Activated CD4-positive, alpha-beta T cell treated with anti-CD3 and anti-CD28 coated beads, Interleukin-2, Interleukin-4, amounts not matched to agents 100 ng/mL and 50 ng/mL, durations not matched to agents 16 hours and 8 hours (primary cell): ENCODE data around the gene PZP.
"Not testable (repeated sequence)": the region's sequence is repeated elsewhere in the genome, so short reads cannot be mapped to it uniquely, and the experiment has no call there.

ENCODE experiments used
- DNase-seq: peaks from one replicate; pipeline ENCODE4 v3.0.0-alpha.2; 2020; ENCODE audit warnings: low spot score

PZP gene

DNA sequence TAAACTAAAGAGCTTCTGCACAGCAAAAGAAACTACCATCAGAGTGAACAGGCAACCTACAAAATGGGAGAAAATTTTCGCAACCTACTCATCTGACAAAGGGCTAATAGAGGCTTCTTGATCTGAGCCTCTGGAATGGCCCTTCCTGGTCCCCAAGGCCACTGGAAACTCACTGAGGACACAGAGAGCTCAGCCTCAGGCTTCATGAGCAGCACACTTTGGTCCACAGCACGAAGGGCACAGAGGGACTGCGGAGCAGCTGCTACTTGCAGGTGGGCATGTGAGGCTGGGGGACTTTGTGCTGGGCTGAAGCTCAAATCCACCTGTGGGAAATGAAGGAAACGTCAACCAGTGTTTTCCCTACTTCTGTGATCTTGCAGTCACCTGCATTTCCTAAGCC lies 27.4 kb downstream of the PZP start:
- DNase-seq = no peak

DNA sequence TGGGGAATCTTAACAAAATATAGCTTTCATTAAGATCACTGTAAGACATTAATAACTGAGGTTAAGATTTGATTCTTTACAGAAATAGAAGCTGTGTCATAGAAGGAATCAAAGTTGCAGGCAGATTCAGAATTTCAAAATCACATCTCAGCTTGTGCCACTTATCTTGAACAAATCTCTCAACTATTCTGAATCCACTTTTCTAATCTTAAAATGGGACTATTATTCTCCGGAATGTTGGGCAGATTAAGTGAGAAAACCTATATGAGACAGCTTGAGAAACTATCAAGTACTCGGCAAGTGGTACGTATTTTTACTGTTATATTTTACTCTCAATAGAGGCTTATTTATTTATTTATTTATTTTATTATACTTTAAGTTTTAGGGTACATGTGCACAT lies 28.4 kb downstream of the PZP start:
- DNase-seq = no peak

DNA sequence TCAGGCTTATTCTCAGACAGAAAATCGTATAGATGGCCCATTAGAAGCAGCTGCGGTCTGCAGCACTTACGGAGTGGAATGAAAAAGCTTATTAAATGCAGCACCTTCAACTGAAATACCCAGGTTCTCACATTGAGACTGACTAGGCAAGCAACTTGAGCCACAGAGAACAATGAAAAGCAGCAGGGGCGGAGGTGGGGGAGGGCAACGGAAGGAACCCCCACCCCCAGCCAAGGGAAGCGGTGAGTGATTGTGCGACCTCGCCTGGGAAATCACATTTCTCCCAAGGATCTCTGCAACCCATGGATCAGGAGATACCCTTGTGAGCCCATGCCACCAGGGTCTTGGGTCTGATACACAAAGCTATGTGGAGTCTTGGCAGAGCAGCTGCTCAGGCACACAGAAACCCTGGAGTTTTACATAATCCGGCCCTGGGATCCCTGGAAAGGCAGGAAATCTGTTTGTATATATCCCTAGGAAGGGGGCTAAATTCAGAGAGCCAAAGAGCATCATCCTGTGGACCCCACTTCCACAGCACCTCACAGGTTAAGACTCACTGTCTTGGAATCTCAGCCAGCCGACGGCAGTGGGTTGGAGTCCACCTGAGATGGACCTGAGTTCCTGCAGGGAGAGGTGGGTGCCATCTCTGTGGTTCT lies 38.1 kb downstream of the PZP start:
- DNase-seq = no peak

DNA sequence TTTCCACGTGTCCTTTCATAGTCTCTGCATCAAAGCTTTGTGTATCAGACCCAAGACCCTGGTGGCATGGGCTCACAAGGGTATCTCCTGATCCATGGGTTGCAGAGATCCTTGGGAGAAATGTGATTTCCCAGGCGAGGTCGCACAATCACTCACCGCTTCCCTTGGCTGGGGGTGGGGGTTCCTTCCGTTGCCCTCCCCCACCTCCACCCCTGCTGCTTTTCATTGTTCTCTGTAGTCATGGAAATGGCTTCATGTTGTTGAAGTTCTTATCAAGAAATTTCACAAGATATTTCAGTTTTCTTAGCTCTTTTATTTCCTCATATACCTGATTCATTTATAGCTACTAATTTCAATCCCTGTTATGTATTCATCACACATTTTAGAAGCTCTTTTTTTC lies 40.9 kb downstream of the PZP start:
- not testable (repeated sequence) for DNase-seq

DNA sequence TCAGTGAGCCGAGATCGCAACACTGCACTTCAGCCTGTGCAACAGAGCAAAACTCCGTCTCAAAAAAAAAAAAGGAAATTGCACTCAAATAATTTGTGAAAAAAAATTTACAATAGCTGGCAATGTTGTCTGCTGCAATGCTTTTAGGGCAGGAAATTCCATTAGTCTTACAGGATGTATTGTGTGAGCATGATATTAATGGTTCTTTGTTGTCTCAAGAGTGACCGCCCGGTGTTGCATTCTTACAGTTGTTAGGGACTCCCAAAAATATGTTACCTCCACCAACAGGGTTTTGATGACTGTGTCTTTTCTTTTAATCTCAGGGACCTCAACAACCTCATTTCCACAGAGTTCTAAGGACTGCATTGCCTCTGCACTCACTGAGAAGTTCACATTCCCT lies 44.8 kb downstream of the PZP start:
- no peak for DNase-seq

DNA sequence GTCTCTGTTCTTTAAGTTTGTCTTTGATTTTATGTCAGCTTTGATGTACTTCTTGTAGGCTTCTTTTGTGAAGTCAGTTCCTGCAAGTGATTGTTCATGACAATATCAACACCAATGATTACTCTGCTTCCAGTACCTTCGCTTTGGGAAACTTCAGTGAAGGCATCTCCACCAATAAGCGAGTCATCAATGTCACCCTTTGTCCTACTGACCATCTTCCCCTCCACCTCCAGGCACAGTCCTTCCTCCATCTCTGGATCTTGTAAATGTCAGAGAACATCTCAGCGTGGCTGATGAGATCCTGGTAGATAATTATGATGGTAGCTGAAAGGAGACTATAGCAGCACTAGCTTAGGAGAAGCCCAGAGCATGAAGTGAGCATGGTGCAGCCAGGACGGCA lies 52.1 kb downstream of the PZP start:
- no peak for DNase-seq

DNA sequence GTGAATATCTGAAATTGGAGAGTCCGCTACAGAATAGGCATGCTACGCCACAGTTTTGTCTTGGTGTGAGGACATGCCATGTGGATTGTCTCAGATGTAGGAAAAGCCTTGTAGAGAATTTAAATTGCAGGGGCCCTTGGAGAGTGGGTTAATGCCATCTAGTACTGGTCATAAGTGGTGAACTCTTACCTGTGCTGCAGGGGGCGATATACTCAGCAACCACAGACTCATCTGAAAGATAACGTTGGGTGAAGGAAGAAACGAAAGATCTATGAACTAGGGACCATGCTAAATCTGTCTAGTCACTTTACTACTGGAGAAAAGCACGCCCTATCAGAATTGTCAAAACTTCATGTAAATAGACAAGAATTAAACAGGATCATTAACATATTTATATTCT lies 58.8 kb downstream of the PZP start:
- no peak for DNase-seq

DNA sequence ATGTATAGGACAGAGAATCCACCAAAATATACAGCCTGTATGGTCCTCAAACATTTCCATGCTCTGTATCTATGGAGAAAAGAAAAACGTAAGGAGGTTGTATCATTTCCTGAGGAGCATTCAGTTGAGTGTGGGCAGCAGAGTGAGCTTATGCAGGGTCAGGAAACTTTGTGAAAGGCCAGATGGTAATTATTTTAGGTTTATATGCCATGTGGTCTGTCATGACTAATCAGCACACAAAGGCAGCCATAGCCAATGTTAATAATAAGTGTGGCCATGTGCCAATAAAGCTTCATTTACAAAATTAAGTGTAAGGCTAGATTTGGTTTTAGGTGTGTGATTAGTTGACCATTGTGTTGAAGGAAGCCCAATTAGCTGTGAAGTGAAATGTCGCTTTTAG lies 59.3 kb downstream of the PZP start:
- no peak for DNase-seq

DNA sequence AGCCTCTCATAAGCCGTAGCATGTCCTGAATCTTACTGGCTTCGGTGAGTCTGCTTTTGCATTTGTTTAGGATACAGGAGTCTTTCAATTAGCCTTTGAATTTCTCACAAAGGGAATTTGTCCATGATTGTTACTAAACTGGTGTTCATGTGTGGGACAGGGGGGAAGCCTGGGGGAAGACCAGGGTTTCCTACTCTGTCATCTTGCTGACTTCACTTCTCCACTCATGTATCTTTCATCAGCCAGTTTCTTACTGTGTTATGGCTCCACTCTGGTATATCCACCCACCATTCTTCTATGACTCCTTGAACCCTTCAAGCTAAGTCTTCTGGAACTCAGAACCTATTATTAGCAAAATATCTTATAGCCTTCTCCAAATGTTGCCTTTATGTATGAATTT lies 60.7 kb downstream of the PZP start:
- no peak for DNase-seq

DNA sequence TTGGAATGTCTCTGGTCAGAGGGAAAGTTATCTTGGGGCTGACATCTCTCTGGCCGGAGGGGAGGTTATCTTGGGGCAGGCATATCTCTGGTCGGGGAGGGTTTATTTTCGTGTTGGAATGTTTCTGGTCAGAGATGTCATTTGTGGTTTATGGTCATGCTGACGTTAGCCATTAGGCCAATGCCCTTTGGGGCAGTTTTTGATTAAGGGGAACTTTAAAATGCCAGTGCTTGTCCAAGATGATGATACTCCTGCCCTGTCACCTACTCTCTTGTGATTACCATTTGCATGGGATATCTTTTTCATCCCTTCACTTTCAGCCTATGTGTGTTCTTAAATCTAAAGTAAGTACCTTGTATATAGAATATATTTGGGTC lies 63.5 kb downstream of the PZP start:
- no peak for DNase-seq

DNA sequence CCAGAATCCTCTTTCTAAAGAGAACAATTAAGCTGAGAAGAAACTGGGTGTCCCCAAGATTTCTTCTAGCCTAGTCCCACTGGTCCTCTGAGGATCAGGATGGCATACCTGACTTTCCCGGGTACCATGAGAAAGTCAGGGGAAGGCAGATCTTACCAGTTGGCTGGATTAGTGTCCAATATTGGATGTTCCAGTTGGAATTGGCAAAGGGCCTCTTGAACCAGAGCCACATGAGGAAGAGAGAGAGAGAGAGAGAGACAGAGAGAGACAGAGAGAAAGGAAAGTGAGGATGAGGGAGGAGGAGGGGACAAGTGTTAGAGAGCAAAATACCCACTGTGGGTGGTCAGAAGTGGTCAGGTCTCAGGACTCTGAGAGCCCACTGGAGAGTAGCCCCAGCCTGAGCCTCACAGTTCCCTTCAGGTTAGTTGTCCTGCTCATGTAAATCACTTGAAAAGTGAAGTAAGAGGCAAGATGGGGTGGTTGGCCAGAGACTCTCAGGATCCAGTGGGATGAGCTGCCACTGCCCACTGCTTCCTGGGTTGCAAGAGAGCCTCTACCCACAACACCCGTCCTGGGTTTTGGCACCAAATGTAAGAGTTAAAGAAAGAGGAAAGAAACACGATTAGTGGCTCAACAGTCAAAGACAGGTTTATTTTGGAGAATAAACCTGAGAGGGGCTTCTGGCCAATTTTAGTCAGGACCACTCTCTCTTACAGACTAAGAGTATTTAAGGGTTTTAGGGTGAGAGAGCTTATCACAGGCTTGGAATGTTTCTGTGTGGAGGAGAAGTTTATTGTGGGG lies 64.1 kb downstream of the PZP start:
- DNase-seq = no peak

DNA sequence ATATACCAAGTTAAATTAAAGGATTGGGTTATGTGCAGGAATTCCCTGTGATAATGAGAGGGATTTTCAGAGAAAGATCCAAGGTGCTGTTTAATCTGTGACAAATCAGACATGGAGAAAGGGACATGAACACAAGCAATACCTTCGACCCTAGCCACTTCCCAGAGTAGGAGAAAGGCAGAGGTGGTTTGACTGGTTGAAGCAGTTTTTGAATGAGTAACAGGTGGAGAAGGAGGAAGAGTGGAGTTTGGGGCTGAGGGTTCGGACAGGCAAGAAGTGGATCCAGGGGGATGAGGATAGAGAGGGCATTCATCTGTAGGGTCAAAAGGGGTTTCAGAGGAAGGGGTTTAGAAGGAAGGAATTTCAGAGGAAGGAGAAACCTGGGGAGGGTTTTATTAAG lies 65.1 kb downstream of the PZP start:
- no peak for DNase-seq

DNA sequence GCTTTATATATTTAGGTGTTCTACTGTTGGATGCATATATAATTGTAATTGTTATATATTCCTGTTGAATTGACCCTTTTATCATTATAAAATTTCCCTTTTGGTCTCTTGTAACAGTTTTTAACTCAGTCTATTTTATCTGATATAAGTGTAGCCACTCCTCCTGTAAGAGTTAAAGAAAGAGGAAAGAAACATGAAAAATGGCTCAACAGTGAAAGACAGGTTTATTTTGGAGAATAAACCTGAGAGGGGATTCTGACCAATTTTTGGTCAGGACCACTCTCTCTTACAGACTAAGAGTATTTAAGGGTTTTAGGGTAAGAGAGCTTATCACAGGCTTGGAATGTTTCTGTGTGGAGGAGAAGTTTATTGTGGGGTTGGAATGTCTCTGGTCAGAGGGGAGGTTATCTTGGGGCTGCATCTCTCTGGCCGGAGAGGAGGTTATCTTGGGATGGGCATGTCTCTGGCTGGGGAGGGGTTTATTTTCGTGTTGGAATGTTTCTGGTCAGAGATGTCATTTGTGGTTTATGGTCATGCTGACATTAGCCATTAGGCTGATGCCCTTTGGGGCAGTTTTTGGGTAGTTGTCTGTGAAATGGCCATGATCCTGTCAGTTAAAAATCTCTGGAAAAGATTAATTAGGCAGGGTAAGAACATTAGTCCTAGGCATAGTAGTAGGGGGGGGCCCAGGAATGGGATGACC lies 68.5 kb downstream of the PZP start:
- DNase-seq = not testable (repeated sequence)

DNA sequence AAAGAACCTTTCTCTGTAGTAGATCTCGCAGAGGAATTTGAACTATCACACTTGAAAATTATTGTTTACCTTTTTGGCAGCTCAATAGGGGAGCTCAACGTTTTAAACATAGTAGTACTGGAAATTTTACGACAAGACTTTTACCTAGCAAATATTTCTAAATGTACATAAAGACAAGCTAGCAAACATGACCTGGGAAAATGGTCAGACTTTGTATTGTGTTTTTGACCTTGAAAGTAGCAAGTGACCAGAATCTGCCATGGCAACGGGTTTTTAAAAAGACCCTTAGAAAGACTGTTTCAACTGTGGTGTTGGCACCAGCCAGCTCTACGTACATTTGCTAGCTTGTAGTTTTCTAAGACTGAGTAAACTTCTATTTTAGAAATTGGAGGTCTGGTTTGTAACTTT lies 72.3 kb downstream of the PZP start:
- no peak for DNase-seq

DNA sequence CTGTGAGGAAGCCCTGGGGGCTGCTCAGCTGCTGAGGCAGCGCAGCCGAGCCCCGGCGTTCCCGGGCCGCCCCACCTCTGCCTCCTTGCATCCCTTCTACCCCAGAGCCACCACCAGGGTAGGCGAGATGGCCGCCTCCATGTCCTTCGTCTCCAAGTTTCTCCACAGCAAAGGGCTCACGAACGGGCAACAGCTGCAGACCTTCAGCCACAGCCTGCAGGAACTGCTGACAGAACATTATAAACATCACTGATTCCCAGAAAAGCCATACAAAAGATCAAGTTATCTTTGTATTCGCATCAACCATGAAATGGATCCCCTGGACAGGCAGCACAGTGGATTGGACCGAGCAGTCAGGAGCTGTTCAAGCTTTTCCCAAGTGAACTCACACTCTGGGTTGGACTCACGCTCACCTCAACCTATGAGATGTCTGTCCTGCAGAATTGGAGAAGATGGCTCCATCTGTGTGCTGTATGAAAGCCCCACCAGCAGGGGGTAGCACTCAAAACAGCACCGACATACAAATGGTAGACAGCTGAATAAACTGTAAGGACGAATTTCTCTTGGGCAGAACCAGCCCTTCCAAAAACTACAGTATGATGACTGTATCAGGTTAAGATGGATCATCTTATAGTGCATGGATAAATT lies 73.1 kb downstream of the PZP start:
- DNase-seq = peak; percentile 9

DNA sequence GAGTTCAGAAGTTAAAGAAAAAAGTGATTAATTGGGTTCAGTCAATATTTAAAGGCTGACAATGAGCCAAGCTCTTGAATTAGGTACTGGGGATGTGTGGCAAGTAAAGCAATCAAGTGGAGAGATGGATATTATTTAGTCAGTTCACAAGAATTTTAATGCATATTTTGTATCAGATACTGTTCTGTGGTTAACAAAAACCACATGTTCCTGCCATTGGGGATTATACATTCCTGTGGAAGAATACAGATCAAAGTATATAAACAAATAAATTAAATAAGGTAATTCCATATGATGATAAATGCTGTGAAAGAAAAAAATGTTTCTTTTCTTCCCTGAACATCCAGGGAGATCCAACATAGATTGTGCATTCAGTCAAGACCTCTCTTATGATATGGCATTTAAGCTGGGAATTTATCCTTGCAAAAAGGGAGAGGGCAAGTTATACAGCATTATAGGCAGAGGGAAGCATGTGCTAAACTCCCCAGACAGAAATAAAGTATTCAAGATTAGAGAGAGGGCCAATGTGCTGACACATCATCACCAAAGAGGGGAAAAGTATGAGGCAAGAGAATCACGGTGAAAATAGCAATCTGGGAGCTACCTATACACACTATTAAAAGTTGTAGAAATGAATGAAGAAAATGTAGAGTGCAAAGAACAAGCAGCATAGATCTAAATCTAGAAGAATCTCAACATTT lies 74.8 kb downstream of the PZP start:
- DNase-seq = no peak

DNA sequence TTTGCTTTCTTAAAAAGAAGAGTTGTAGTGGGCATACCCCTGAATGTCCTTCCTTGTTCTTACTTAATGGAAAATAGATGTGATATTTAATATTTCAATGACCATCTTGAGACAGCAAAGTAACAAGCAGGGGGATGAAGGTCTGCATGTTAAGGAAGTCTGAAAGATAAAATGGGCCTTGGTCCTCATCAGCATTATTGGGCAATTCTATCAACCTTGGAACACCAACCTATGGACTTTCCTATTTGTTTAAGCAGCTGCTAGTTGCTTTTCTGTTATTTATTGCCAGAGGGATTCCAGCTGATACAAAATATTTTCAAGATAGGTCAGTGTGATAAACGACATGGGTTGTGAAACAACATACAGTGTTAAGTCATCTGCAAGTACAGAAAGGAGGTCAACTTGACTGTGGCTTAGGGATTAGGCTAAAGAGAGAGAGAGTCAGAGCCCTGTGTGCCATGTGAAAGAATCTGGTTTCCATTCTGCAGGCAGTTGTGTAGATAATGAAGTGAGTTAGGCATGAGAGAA lies 76.1 kb downstream of the PZP start:
- no peak for DNase-seq

DNA sequence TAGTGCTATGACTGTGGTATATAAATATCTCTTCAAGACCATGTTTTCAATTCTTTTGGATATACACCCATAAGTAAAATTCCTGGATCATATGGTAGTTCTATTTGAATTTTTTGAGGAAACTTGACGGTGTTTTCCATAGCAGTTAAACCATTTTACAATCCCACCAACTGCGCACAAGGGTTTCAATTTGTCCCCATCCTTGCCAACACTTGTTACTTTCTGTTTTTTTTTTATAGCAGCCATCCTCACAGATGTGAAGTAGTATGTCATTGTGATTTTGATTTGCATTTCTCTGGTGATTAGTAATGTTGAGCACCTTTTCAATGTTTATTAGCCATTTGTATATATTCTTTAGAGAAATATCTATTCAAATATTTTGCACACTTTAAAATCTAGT lies 78.0 kb downstream of the PZP start:
- DNase-seq = no peak

DNA sequence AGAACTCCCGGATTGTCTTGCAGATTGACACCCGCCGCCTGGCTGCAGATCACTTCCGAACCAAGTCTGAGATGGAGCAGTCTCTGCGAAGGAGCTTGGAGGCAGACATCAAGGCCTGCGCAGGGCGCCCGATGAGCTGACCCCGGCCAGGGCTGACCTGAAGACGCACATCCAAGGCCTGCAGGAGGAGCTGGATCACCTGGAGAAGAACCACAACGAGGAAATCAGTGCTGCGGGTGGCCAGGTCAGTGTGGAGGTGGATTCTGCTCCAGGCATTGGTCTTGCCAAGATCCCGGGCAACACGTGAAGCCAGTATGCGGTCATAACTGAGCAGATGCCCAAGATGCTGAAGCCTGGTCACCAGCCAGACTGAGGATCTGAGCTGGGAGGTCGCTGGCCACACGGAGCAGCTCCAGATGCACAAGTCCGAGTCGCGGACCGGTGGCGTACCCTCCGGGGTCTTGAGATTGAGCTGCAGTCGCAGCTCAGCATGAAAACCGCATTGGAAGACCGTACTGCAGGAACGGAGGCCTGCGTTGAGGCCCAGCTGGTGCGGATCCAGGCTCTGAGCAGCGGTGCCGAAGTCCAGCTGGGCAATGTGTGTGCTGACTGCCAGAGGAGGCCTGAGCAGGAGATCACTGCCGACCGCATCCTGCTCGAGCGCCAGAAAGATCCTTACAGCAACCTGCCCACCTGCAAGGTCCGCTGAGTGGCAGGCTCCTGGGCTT lies 80.1 kb downstream of the PZP start:
- no peak for DNase-seq

DNA sequence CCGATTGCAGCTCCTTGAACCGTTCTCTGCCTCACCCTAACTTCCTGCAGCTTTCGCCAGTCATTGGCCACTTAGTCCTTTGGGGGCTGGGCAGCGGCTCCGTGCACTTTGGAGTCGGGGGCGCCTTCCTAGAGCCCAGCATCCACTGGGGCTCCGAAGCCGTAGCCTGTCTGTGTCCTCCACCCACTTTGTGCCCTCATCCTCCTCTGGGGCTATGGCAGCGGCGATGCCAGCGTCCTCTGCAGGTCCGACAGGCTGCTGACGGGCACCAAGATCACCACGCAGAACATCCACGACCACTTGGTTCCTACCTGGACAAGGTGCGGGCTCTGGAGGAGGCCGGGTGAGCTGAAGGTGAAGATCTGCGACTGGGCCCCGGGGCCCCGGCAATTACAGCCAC lies 80.7 kb downstream of the PZP start:
- DNase-seq = no peak

DNA sequence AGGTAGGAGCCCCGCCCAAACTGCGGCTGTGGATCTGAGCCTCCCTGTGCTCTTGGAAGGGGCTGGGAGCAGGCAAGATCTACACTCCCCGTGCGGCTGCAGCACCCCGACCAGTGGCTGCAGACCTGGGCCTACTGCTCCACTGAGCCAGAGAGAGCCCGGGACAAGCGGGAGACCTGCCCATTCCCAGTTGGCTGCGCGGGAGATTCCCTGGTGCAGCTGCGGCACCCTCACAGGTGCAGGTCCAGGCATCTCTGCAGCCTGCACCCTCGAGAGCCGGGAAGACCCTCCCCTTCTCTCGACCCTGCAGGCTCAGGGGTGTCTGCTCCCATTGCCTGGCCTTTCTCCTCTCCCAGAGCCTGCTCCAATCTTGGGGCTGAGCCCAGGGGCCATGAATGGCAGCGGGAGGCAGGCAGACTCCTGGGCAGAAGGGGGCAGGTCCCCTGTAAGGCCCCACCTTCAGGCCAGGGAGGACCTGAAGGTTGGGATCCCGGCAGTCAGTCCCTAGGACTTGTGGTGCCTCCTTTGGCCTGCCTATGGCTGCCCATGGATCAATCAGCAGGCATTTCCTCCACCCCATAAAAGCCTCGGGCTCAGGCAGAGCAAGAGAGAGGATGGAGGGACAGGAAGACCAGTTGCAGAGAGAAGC lies 83.7 kb downstream of the PZP start:
- DNase-seq = no peak
